ENCODE measurements around the gene PLD1.

Gene PLD1

GRCh38 chr3:171688002-171688401 is 122.3 kb downstream of the PLD1 start:
- Histone ChIP-seq H3K79me2 (ENCODE audit: insufficient read depth, low read length) (no peaks in the 10 kb centered on the region), H3K9me2 (replicated peaks; ENCODE audit: low read depth, low read length) (no peaks in the 10 kb centered on the region), H3K36me3 (ENCODE audit: insufficient read depth, low read length) (no peaks in the 10 kb centered on the region), H4K20me1 (ENCODE audit: insufficient read depth, low read length, poor library complexity, severe bottlenecking) (no peaks in the 10 kb centered on the region), H3K4me3 (ENCODE audit: low read length, poor library complexity, severe bottlenecking) (no peak overlapping the region), H3K4me1 (ENCODE audit: insufficient read depth, low read length, poor library complexity, severe bottlenecking) (no peaks in the 10 kb centered on the region), H3K27me3 (ENCODE audit: insufficient read depth, low read length, poor library complexity, severe bottlenecking) (no peaks in the 10 kb centered on the region), H2AFZ (ENCODE audit: low read length) (no peak overlapping the region), H3K4me2 (ENCODE audit: low read depth, low read length, poor library complexity, severe bottlenecking) (no peak overlapping the region), H3F3A (ENCODE audit: low read depth) (no peaks in the 10 kb centered on the region), H3K9me3 (ENCODE audit: insufficient read depth, low read depth, low read length) (no peaks in the 10 kb centered on the region), H3K9ac (ENCODE audit: low read depth, low read length, poor library complexity, severe bottlenecking) (no peak overlapping the region)
- TF ChIP-seq, protein P1, sequence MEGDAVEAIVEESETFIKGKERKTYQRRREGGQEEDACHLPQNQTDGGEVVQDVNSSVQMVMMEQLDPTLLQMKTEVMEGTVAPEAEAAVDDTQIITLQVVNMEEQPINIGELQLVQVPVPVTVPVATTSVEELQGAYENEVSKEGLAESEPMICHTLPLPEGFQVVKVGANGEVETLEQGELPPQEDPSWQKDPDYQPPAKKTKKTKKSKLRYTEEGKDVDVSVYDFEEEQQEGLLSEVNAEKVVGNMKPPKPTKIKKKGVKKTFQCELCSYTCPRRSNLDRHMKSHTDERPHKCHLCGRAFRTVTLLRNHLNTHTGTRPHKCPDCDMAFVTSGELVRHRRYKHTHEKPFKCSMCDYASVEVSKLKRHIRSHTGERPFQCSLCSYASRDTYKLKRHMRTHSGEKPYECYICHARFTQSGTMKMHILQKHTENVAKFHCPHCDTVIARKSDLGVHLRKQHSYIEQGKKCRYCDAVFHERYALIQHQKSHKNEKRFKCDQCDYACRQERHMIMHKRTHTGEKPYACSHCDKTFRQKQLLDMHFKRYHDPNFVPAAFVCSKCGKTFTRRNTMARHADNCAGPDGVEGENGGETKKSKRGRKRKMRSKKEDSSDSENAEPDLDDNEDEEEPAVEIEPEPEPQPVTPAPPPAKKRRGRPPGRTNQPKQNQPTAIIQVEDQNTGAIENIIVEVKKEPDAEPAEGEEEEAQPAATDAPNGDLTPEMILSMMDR (conservative IDR thresholded peaks at IDR 0.05; ENCODE audit: low read length), result no peak
- TF ChIP-seq EZH2phosphoT487 (IDR thresholded peaks at IDR 0.05; ENCODE audit: borderline replicate concordance), result no peak

GRCh38 chr3:171687581-171687980 is 122.7 kb downstream of the PLD1 start:
- no peaks in the 10 kb centered on the region for H3F3A ChIP-seq (ENCODE audit: low read depth)
- no peaks in the 10 kb centered on the region for H4K20me1 ChIP-seq (ENCODE audit: insufficient read depth, low read length, poor library complexity, severe bottlenecking)
- H3K4me2 ChIP-seq (ENCODE audit: low read depth, low read length, poor library complexity, severe bottlenecking), result no peak overlapping the region
- no peaks in the 10 kb centered on the region for H3K27me3 ChIP-seq (ENCODE audit: insufficient read depth, low read length, poor library complexity, severe bottlenecking)
- no peak overlapping the region for H3K9ac ChIP-seq (ENCODE audit: low read depth, low read length, poor library complexity, severe bottlenecking)
- no peaks in the 10 kb centered on the region for H3K36me3 ChIP-seq (ENCODE audit: insufficient read depth, low read length)
- H3K4me3 ChIP-seq (ENCODE audit: low read length, poor library complexity, severe bottlenecking), result no peak overlapping the region
- no peak overlapping the region for H2AFZ ChIP-seq (ENCODE audit: low read length)
- H3K79me2 ChIP-seq (ENCODE audit: insufficient read depth, low read length), result no peaks in the 10 kb centered on the region
- TF ChIP-seq, protein P1 (conservative IDR thresholded peaks at IDR 0.05; ENCODE audit: low read length), result no peak
- no peak for TF ChIP-seq EZH2phosphoT487 (IDR thresholded peaks at IDR 0.05; ENCODE audit: borderline replicate concordance)
- H3K9me2 ChIP-seq (replicated peaks; ENCODE audit: low read depth, low read length), result no peaks in the 10 kb centered on the region
- no peaks in the 10 kb centered on the region for H3K4me1 ChIP-seq (ENCODE audit: insufficient read depth, low read length, poor library complexity, severe bottlenecking)
- no peaks in the 10 kb centered on the region for H3K9me3 ChIP-seq (ENCODE audit: insufficient read depth, low read depth, low read length)

- TF ChIP-seq EZH2phosphoT487 (IDR thresholded peaks at IDR 0.05; ENCODE audit: borderline replicate concordance), result no peak
- TF ChIP-seq, protein P1 (conservative IDR thresholded peaks at IDR 0.05; ENCODE audit: low read length), result no peak
- H3K27me3 ChIP-seq (ENCODE audit: insufficient read depth, low read length, poor library complexity, severe bottlenecking), result no peaks in the 10 kb centered on the region
- no peaks in the 10 kb centered on the region for H3K4me1 ChIP-seq (ENCODE audit: insufficient read depth, low read length, poor library complexity, severe bottlenecking)
- no peaks in the 10 kb centered on the region for H3K9me3 ChIP-seq (ENCODE audit: insufficient read depth, low read depth, low read length)
- no peak overlapping the region for H3K4me2 ChIP-seq (ENCODE audit: low read depth, low read length, poor library complexity, severe bottlenecking)
- H3F3A ChIP-seq (ENCODE audit: low read depth), result no peaks in the 10 kb centered on the region
- H3K9me2 ChIP-seq (replicated peaks; ENCODE audit: low read depth, low read length), result no peaks in the 10 kb centered on the region
- H3K9ac ChIP-seq (ENCODE audit: low read depth, low read length, poor library complexity, severe bottlenecking), result no peak overlapping the region
- no peaks in the 10 kb centered on the region for H3K79me2 ChIP-seq (ENCODE audit: insufficient read depth, low read length)
- H4K20me1 ChIP-seq (ENCODE audit: insufficient read depth, low read length, poor library complexity, severe bottlenecking), result no peaks in the 10 kb centered on the region
- H3K36me3 ChIP-seq (ENCODE audit: insufficient read depth, low read length), result no peaks in the 10 kb centered on the region
- H2AFZ ChIP-seq (ENCODE audit: low read length), result no peak overlapping the region
- H3K4me3 ChIP-seq (ENCODE audit: low read length, poor library complexity, severe bottlenecking), result no peak overlapping the region
These were observed 123.2 kb downstream of the PLD1 start for GRCh38 chr3:171687064-171687463.
